ENCODE data around the gene MB21D2. TPM values are rescaled to one million over a fixed set of nuclear protein-coding genes. Genes with fewer than 3 reads are reported as not detected.
"Not testable (repeated sequence)": the region's sequence is repeated elsewhere in the genome, so short reads cannot be mapped to it uniquely, and the experiment has no call there.

MB21D2 gene, protein sequence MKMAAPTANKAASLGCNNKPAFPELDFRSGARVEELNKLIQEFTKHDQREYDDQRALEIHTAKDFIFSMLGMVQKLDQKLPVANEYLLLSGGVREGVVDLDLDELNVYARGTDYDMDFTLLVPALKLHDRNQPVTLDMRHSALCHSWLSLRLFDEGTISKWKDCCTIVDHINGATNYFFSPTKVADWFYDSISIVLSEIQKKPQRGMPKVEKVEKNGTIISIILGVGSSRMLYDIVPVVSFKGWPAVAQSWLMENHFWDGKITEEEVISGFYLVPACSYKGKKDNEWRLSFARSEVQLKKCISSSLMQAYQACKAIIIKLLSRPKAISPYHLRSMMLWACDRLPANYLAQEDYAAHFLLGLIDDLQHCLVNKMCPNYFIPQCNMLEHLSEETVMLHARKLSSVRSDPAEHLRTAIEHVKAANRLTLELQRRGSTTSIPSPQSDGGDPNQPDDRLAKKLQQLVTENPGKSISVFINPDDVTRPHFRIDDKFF
- 1 to 10 TPM; 3.7 to 5.9 TPM for total RNA-seq

GRCh38 chr3:192917404-192918274, at the start of gene MB21D2:
MB21D2 (minus strand) TSS chr3:192917856; CDS start chr3:192917840, 16 bp downstream.
- Histone ChIP-seq H3K4me3 (peak within 1 kb of the TSS; percentile 70 to 82), H3K9me3 (no peaks in the 10 kb centered on the region), H3K27ac (peak within 1 kb of the TSS; percentile 89 to 92), H3K27me3 (no peaks in the 10 kb centered on the region), H3K4me1 (peaks cover 0 to 23% of the 10 kb centered on the region in 2 donors), H3K36me3 (no peaks in the 10 kb centered on the region)
- TF ChIP-seq CTCF (IDR thresholded peaks at IDR 0.05) = peak in 1 of 2 donors; percentile 45
- DNase-seq (ENCODE audit: low spot score) = peak; percentile 88

DNA sequence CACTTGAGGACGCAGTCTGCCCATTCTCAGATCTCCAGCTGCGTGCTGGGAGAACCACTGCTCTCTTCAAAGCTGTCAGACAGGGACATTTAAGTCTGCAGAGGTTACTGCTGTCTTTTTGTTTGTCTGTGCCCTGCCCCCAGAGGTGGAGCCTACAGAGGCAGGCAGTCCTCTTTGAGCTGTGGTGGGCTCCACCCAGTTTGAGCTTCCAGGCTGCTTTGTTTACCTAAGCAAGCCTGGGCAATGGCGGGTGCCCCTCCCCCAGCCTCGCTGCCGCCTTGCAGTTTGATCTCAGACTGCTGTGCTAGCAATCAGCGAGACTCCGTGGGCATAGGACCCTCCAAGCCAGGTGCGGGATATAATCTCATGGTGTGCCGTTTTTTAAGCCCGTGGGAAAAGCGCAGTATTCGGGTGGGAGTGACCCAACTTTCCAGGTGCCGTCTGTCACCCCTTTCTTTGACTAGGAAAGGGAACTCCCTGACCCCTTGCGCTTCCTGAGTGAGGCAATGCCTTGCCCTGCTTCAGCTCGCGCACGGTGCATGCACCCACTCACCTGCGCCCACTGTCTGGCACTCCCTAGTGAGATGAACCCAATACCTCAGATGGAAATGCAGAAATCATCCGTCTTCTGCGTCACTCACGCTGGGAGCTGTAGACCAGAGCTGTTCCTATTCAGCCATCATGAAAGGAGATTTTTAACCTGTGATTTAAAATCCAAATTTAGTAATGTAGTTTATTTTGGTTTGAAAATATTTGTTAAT, 47.5 kb upstream of the MB21D2 start:
- H3K4me3 ChIP-seq; H3K36me3 ChIP-seq; H3K4me1 ChIP-seq; H3K9me3 ChIP-seq; H3K27ac ChIP-seq; DNase-seq (ENCODE audit: low spot score); H3K27me3 ChIP-seq: not testable (repeated sequence)

DNA sequence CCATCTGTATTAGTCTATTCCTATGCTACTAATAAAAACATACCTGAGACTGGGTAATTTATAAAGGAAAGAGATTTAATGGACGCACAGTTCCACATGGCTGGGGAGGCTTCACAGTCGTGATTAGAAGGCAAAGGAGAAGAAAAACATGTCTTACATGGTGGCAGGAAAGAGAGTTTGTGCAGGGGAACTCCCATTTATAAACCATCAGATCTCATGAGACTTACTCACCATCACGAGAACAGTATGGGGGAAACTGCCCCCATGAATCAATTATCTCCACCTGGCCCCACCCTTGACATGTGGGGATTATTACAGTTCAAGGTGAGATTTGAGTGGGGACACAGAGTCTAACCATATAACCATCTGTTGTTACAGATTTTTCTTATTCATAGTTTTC, 42.1 kb upstream of the MB21D2 start:
- Histone ChIP-seq H3K4me3 (no peak overlapping the region), H3K27ac (no peak overlapping the region), H3K4me1 (peaks cover 0 to 6% of the 10 kb centered on the region in 2 donors), H3K9me3 (no peaks in the 10 kb centered on the region), H3K27me3 (no peaks in the 10 kb centered on the region), H3K36me3 (no peaks in the 10 kb centered on the region)
- no peak for DNase-seq (ENCODE audit: low spot score)
- TF ChIP-seq CTCF (IDR thresholded peaks at IDR 0.05) = no peak

DNA sequence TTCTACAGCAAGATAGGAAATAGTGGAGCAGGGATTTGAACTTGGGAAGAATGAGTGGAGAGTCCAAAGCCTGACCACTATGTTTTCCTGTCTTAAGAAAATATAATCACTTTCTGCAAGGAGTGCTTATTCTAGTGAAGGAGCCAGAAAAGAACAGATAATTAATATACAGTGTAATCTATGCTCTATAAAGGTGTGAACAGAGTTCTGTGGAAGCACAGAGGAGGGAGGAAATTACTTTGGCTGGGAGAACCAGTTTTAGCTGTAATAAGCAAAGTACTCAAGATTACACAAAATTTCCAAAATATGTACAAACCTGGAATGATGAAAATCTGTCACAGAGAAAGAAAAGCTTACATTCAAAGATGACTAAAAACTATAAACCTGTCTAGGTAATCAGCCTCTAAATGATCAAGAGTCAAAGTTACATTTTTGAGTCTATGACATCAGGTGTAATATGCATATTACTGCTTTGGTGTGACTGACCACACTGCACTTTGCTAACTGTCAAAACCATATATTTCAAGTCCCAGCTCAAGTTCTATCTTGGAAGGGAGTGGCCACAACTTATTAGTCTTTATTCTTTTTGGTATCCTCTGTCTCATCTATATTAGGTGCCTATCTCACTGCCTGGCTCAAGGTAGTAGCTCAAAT, 40.7 kb upstream of the MB21D2 start:
- Histone ChIP-seq H3K36me3 (no peaks in the 10 kb centered on the region), H3K9me3 (no peaks in the 10 kb centered on the region), H3K4me3 (no peak overlapping the region), H3K27me3 (no peaks in the 10 kb centered on the region), H3K4me1 (peaks cover 0 to 6% of the 10 kb centered on the region in 2 donors), H3K27ac (peak overlapping the region; percentile 70 to 82)
- DNase-seq (ENCODE audit: low spot score) = no peak
- TF ChIP-seq CTCF (IDR thresholded peaks at IDR 0.05) = no peak

DNA sequence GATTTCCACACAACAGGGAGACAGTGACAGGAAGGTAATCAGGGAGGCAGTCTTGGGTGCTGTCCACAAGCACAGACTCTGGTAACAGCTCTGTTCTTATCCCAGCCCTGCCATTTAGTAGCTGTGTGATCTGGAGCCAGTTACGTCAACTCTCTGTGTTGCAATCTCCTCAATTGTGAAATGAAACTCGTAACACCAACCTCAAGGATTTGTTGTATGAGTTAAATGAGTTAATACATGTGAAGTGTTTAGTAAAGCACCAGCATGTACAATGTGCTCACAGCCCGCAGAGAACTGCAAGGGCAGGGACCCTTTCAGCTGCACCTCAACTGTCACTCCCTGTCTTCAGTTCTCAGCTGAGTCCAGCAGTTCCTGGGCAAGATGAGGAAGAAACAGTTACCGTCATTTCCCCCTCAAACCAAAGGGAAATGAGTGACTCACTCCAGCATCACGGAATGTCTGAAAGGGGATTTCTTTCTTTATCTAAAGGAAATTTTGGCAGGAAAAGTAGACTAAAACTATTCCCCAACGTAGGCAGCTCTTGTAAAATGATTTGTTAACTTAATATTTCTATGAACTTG, 39.9 kb upstream of the MB21D2 start:
- no peaks in the 10 kb centered on the region for H3K27me3 ChIP-seq
- peak; percentile 86 for DNase-seq (ENCODE audit: low spot score)
- H3K9me3 ChIP-seq = no peaks in the 10 kb centered on the region
- H3K4me1 ChIP-seq = peaks cover 0 to 6% of the 10 kb centered on the region in 2 donors
- peak overlapping the region in 1 of 2 donors; percentile 6 for H3K4me3 ChIP-seq
- no peaks in the 10 kb centered on the region for H3K36me3 ChIP-seq
- TF ChIP-seq CTCF (IDR thresholded peaks at IDR 0.05) = no peak
- peak overlapping the region; percentile 70 to 82 for H3K27ac ChIP-seq
